ENCODE data around the gene ASPN. TPM values are rescaled to one million over a fixed set of nuclear protein-coding genes. Genes with fewer than 3 reads are reported as not detected.

ASPN gene
- polyA plus RNA-seq, 1 experiment, result 1.1 TPM

DNA sequence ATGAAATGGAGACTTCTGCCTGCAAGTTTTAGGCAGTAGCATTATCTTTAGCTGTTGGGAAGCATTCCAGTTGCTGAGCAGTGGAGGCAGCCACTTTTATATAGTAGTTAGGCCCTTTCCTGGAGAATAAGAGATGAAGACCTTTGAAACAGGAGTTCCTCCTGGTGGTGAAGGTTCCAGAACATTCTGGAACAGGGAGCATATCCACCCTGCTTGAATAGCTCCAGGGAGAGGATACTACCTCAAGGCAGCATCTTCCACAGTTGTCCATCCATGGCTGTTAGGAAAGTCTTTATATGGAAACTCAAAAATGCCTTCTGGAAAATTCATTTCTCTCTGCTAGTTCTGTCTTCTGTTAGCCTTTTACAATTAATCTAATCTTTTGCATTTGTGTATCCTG is 3.0 kb downstream of the ASPN start:
- H3K4me3 ChIP-seq (ENCODE audit: low read depth, low read length), result no peak overlapping the region
- H3K27me3 ChIP-seq (ENCODE audit: control insufficient read depth, insufficient read depth, low read length), result no peaks in the 10 kb centered on the region
- no peak overlapping the region for H3K27ac ChIP-seq (ENCODE audit: low read depth, low read length)
- H3K9me3 ChIP-seq (ENCODE audit: control insufficient read depth, insufficient read depth, low read length), result no peaks in the 10 kb centered on the region
- TF ChIP-seq, protein P1, sequence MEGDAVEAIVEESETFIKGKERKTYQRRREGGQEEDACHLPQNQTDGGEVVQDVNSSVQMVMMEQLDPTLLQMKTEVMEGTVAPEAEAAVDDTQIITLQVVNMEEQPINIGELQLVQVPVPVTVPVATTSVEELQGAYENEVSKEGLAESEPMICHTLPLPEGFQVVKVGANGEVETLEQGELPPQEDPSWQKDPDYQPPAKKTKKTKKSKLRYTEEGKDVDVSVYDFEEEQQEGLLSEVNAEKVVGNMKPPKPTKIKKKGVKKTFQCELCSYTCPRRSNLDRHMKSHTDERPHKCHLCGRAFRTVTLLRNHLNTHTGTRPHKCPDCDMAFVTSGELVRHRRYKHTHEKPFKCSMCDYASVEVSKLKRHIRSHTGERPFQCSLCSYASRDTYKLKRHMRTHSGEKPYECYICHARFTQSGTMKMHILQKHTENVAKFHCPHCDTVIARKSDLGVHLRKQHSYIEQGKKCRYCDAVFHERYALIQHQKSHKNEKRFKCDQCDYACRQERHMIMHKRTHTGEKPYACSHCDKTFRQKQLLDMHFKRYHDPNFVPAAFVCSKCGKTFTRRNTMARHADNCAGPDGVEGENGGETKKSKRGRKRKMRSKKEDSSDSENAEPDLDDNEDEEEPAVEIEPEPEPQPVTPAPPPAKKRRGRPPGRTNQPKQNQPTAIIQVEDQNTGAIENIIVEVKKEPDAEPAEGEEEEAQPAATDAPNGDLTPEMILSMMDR (IDR thresholded peaks at IDR 0.05; ENCODE audit: low read depth, low read length), result no peak
- DNase-seq (ENCODE audit: low read depth, low spot score), result no peak
- ChIA-PET CTCF (interaction anchor here (0.8 kb wide), 1 partner anchor 40 kb away, joined by 3 read pairs; no protein-coding TSS in a partner anchor), POLR2A (no interaction called here)

DNA sequence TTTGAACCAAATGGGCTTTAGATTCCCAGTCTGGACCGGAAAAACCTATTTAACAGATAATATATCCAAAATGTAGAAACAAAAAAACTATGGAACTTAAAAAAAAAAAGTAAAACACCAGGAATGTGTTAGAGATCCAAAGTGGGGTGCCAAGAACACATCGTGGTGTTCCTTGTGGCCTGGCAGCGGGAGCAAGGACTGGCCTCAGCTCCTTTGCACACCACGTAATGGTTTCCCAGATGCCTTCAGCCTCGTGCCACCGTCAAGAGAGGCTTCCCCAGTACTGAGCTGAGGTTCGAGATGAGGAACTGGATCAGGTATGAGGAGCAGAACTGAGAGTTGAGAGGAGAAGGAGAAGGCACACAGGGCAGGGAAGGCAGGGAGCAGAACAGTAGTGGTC is 3.5 kb downstream of the ASPN start:
- Histone ChIP-seq H3K9me3 (ENCODE audit: control insufficient read depth, insufficient read depth, low read length) (no peaks in the 10 kb centered on the region), H3K27me3 (ENCODE audit: control insufficient read depth, insufficient read depth, low read length) (no peaks in the 10 kb centered on the region), H3K4me3 (ENCODE audit: low read depth, low read length) (no peak overlapping the region), H3K27ac (ENCODE audit: low read depth, low read length) (no peak overlapping the region)
- ChIA-PET CTCF (no interaction called here), POLR2A (no interaction called here)
- no peak for DNase-seq (ENCODE audit: low read depth, low spot score)
- TF ChIP-seq, protein P1 (IDR thresholded peaks at IDR 0.05; ENCODE audit: low read depth, low read length), result no peak

DNA sequence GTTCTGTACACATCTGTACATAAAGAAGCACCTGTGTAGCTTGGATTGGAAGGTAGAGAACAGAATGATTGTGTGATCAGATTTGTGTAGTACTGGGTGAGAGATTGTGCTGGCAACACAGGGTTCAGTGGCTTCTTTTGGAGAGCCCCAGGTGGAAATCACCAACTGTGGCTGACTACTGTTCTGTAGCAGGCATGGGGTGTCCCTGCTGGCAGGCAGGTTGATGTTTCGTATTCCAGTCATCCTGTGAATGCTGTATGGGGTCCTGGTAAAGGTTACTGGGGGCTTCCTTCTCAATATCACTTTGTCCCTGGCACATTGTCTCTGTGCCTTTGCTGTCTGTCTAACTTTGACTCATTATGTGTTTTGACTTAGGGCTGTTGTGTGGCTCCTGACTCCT is 5.3 kb downstream of the ASPN start:
- CTCF ChIA-PET, result interaction anchor here (0.6 kb wide), 1 partner anchor 337 kb away, joined by 3 read pairs; no protein-coding TSS in a partner anchor
- no peak overlapping the region for H3K27ac ChIP-seq (ENCODE audit: low read depth, low read length)
- no peaks in the 10 kb centered on the region for H3K27me3 ChIP-seq (ENCODE audit: control insufficient read depth, insufficient read depth, low read length)
- DNase-seq (ENCODE audit: low read depth, low spot score), result no peak
- POLR2A ChIA-PET, result no interaction called here
- TF ChIP-seq, protein P1 (IDR thresholded peaks at IDR 0.05; ENCODE audit: low read depth, low read length), result no peak
- no peak overlapping the region for H3K4me3 ChIP-seq (ENCODE audit: low read depth, low read length)
- no peaks in the 10 kb centered on the region for H3K9me3 ChIP-seq (ENCODE audit: control insufficient read depth, insufficient read depth, low read length)

DNA sequence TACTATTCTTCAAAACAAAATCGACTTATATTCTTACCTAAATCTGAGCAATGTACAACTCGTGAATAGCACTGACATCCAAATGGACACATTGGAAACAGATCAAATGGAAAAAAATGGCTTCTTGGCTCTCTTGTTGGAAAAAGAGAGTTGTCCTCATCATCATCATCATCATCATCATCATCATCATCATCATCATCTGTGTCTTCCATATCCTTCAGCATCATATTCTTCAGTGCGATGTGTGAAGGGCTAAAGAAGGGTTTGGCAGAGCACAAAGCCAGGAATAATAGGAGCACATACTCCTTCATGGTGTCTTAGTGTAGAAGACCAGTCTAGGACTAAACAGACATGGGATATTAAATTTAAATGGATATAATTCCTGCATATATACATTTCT is 7.7 kb downstream of the ASPN start:
- TF ChIP-seq, protein P1 (IDR thresholded peaks at IDR 0.05; ENCODE audit: low read depth, low read length), result no peak
- no peak for DNase-seq (ENCODE audit: low read depth, low spot score)
- POLR2A ChIA-PET, result no interaction called here

DNA sequence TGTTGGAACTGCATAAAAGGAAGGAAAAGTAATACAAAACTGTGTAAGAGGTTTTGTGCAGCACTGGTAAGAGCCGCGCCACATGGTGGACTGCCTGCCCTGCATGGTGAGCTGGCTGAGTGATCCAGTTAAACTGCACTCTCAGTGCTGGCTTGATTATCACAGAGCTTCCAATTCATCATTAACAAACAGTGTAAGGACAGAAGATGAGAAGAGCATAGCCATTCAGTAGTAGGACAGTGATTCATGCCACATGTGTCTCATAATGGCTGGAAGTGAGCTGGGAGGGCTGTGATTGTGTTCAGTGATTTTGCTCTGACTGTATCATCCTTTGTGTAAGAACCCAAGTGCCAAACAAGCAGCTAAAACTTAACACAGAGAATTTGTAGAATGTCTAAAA is 14.1 kb downstream of the ASPN start:
- no peak overlapping the region for H3K4me3 ChIP-seq (ENCODE audit: low read depth, low read length)
- TF ChIP-seq, protein P1 (IDR thresholded peaks at IDR 0.05; ENCODE audit: low read depth, low read length), result no peak
- no peaks in the 10 kb centered on the region for H3K9me3 ChIP-seq (ENCODE audit: control insufficient read depth, insufficient read depth, low read length)
- POLR2A ChIA-PET, result no interaction called here
- CTCF ChIA-PET, result interaction anchor here (0.6 to 1.2 kb wide), 2 partner anchors 12 to 184 kb away, joined by 3 to 6 read pairs; no protein-coding TSS in a partner anchor
- no peaks in the 10 kb centered on the region for H3K27me3 ChIP-seq (ENCODE audit: control insufficient read depth, insufficient read depth, low read length)
- no peak overlapping the region for H3K27ac ChIP-seq (ENCODE audit: low read depth, low read length)
- no peak for DNase-seq (ENCODE audit: low read depth, low spot score)

More for the DNA sequence above, 7.7 kb downstream of the ASPN start:
- Histone ChIP-seq H3K9me3 (ENCODE audit: control insufficient read depth, insufficient read depth, low read length) (no peaks in the 10 kb centered on the region), H3K27me3 (ENCODE audit: control insufficient read depth, insufficient read depth, low read length) (no peaks in the 10 kb centered on the region), H3K4me3 (ENCODE audit: low read depth, low read length) (no peak overlapping the region), H3K27ac (ENCODE audit: low read depth, low read length) (no peak overlapping the region)
- CTCF ChIA-PET, result no interaction called here

Data from AG04450 (cell line).